Epithelial cell of esophagus (primary cell): Measurements from ENCODE around the gene LANCL3.
"Not testable (repeated sequence)": the region's sequence is repeated elsewhere in the genome, so short reads cannot be mapped to it uniquely, and the experiment has no call there.

Experiments used
- DNase-seq: peaks from one replicate; pipeline ENCODE4 v3.0.0; 2010; ENCODE audit warnings: low read depth
- H3K4me3 ChIP-seq: 2 replicates; pipeline ENCODE4 v1.5.1; 2011; ENCODE audit warnings: mild to moderate bottlenecking, low read length, control low read depth
- CTCF ChIP-seq: IDR thresholded peaks from 2 replicates; pipeline ENCODE4 v1.5.1; 2011; ENCODE audit warnings: low read depth, mild to moderate bottlenecking, low read length, control low read depth, inconsistent platforms; ENCODE audit not compliant: insufficient read depth; ENCODE audit errors: missing control alignments

LANCL3 gene

GRCh38 chrX:37572108-37572587 lies 687 bp downstream of the LANCL3 start:
- TF ChIP-seq CTCF: peak; percentile 40
- DNase-seq: peak; percentile 56
- H3K4me3 ChIP-seq: peak overlapping the region; percentile 46

- H3K4me3 ChIP-seq: not testable (repeated sequence)
- peak; percentile 28 for DNase-seq
Observed at GRCh38 chrX:37573121-37573520, 1.7 kb downstream of the LANCL3 start.

GRCh38 chrX:37578045-37578444 lies 6.6 kb downstream of the LANCL3 start:
- H3K4me3 ChIP-seq: no peak overlapping the region
- TF ChIP-seq CTCF: no peak
- DNase-seq: peak; percentile 72

GRCh38 chrX:37580080-37580479 lies 8.6 kb downstream of the LANCL3 start:
- no peak overlapping the region for H3K4me3 ChIP-seq
- peak; percentile 64 for DNase-seq
- TF ChIP-seq CTCF: no peak

- not testable (repeated sequence) for DNase-seq, H3K4me3 ChIP-seq
Observed at GRCh38 chrX:37587337-37587736, 15.9 kb downstream of the LANCL3 start.

GRCh38 chrX:37590047-37590446 lies 18.6 kb downstream of the LANCL3 start:
- DNase-seq: no peak
- no peak for TF ChIP-seq CTCF
- H3K4me3 ChIP-seq: no peak overlapping the region

- TF ChIP-seq CTCF: no peak
- no peak for DNase-seq
- no peak overlapping the region for H3K4me3 ChIP-seq
Observed at GRCh38 chrX:37594755-37595382, 23.4 kb downstream of the LANCL3 start.

GRCh38 chrX:37599729-37600128 lies 28.3 kb downstream of the LANCL3 start:
- peak; percentile 6 for DNase-seq
- H3K4me3 ChIP-seq: no peak overlapping the region
- TF ChIP-seq CTCF: no peak
